HUES64 (cell line): Measurements from ENCODE around the gene CPPED1.

Source experiments
- H3K27ac ChIP-seq: 2 replicates; pipeline ENCODE4 v1.7.0; 2013; ENCODE audit warnings: low read depth, low read length, inconsistent platforms
- H3K27me3 ChIP-seq: 2 replicates; pipeline ENCODE4 v1.6.1; 2013; ENCODE audit warnings: mild to moderate bottlenecking, low read length; ENCODE audit not compliant: insufficient read depth
- H3K36me3 ChIP-seq: 2 replicates; pipeline ENCODE4 v1.6.1; 2013; ENCODE audit warnings: mild to moderate bottlenecking, low read length; ENCODE audit not compliant: insufficient read depth
- H3K4me1 ChIP-seq: 2 replicates; pipeline ENCODE4 v1.6.1; 2013; ENCODE audit warnings: mild to moderate bottlenecking, low read length, moderate library complexity; ENCODE audit not compliant: insufficient read depth
- H3K4me3 ChIP-seq: 2 replicates; pipeline ENCODE4 v1.5.1; 2013; ENCODE audit warnings: mild to moderate bottlenecking, low read length, moderate library complexity
- H3K9ac ChIP-seq: 2 replicates; pipeline ENCODE4 v1.6.1; 2013; ENCODE audit warnings: mild to moderate bottlenecking, low read depth, low read length
- H3K9me3 ChIP-seq: 2 replicates; pipeline ENCODE4 v1.6.1; 2013; ENCODE audit warnings: low read depth, low read length; ENCODE audit not compliant: insufficient read depth
- WGBS: fragments of 150-250, 120-280 bp; methylation state at CpG from one replicate; pipeline ENCODE4 v1.1.7; 2013; ENCODE audit warnings: missing lambda C conversion rate; 5-methylcytosine and 5-hydroxymethylcytosine counted together

The CPPED1 gene

GRCh38 chr16:12703935-12704334, 99.8 kb downstream of the CPPED1 start:
- no peaks in the 10 kb centered on the region for H3K4me1 ChIP-seq
- H3K9me3 ChIP-seq: no peaks in the 10 kb centered on the region
- H3K4me3 ChIP-seq: no peak overlapping the region
- no peaks in the 10 kb centered on the region for H3K36me3 ChIP-seq
- 93% methylated on average over 5 of the region's 5 CpGs for WGBS
- no peaks in the 10 kb centered on the region for H3K27me3 ChIP-seq
- no peak overlapping the region for H3K27ac ChIP-seq
- H3K9ac ChIP-seq: no peak overlapping the region

- Histone ChIP-seq H3K36me3 (no peaks in the 10 kb centered on the region), H3K27ac (no peak overlapping the region), H3K4me1 (no peaks in the 10 kb centered on the region), H3K9ac (no peak overlapping the region), H3K9me3 (no peaks in the 10 kb centered on the region), H3K27me3 (no peaks in the 10 kb centered on the region), H3K4me3 (no peak overlapping the region)
- WGBS: 94% methylated on average over 3 of the region's 3 CpGs
These were observed 103.5 kb downstream of the CPPED1 start for GRCh38 chr16:12700161-12700560.

GRCh38 chr16:12699161-12699560, 104.5 kb downstream of the CPPED1 start:
- Histone ChIP-seq H3K4me1 (no peaks in the 10 kb centered on the region), H3K36me3 (no peaks in the 10 kb centered on the region), H3K9me3 (no peaks in the 10 kb centered on the region), H3K27ac (no peak overlapping the region), H3K4me3 (no peak overlapping the region), H3K9ac (no peak overlapping the region), H3K27me3 (no peaks in the 10 kb centered on the region)
- 93% methylated on average over 6 of the region's 7 CpGs for WGBS

- H3K9ac ChIP-seq: no peak overlapping the region
- 78% methylated on average over 5 of the region's 5 CpGs for WGBS
- no peaks in the 10 kb centered on the region for H3K36me3 ChIP-seq
- no peaks in the 10 kb centered on the region for H3K9me3 ChIP-seq
- no peaks in the 10 kb centered on the region for H3K27me3 ChIP-seq
- H3K4me3 ChIP-seq: no peak overlapping the region
- no peaks in the 10 kb centered on the region for H3K4me1 ChIP-seq
- H3K27ac ChIP-seq: no peak overlapping the region
These were observed 106.2 kb downstream of the CPPED1 start for GRCh38 chr16:12697437-12697836.

GRCh38 chr16:12695454-12695853, 108.2 kb downstream of the CPPED1 start:
- no peak overlapping the region for H3K4me3 ChIP-seq
- H3K9me3 ChIP-seq: no peaks in the 10 kb centered on the region
- no peak overlapping the region for H3K27ac ChIP-seq
- no peaks in the 10 kb centered on the region for H3K36me3 ChIP-seq
- H3K27me3 ChIP-seq: no peaks in the 10 kb centered on the region
- H3K4me1 ChIP-seq: no peaks in the 10 kb centered on the region
- 96% methylated on average over 5 of the region's 5 CpGs for WGBS
- H3K9ac ChIP-seq: no peak overlapping the region

- no peaks in the 10 kb centered on the region for H3K27me3 ChIP-seq
- H3K36me3 ChIP-seq: no peaks in the 10 kb centered on the region
- 94% methylated on average over 5 of the region's 5 CpGs for WGBS
- no peaks in the 10 kb centered on the region for H3K4me1 ChIP-seq
- no peak overlapping the region for H3K27ac ChIP-seq
- H3K4me3 ChIP-seq: no peak overlapping the region
- H3K9me3 ChIP-seq: no peaks in the 10 kb centered on the region
- H3K9ac ChIP-seq: no peak overlapping the region
These were observed 113.7 kb downstream of the CPPED1 start for GRCh38 chr16:12690024-12690423.

- Histone ChIP-seq H3K27ac (no peak overlapping the region), H3K27me3 (no peaks in the 10 kb centered on the region), H3K4me3 (no peak overlapping the region), H3K9ac (no peak overlapping the region), H3K36me3 (no peaks in the 10 kb centered on the region), H3K9me3 (no peaks in the 10 kb centered on the region), H3K4me1 (no peaks in the 10 kb centered on the region)
- 94% methylated on average over 6 of the region's 6 CpGs for WGBS
These were observed 114.5 kb downstream of the CPPED1 start for GRCh38 chr16:12688951-12689850.

GRCh38 chr16:12685806-12686205, 117.9 kb downstream of the CPPED1 start:
- no peak overlapping the region for H3K4me3 ChIP-seq
- no peaks in the 10 kb centered on the region for H3K36me3 ChIP-seq
- H3K9me3 ChIP-seq: no peaks in the 10 kb centered on the region
- no peaks in the 10 kb centered on the region for H3K27me3 ChIP-seq
- no peak overlapping the region for H3K9ac ChIP-seq
- H3K4me1 ChIP-seq: peaks cover 2% of the 10 kb centered on the region; the same call in 1 of the 2 replicates
- no peak overlapping the region for H3K27ac ChIP-seq
- WGBS: 95% methylated on average over 5 of the region's 5 CpGs

- no peaks in the 10 kb centered on the region for H3K36me3 ChIP-seq
- no peak overlapping the region for H3K27ac ChIP-seq
- 93% methylated on average over 11 of the region's 11 CpGs for WGBS
- no peaks in the 10 kb centered on the region; the same call in 1 of the 2 replicates for H3K9me3 ChIP-seq
- H3K9ac ChIP-seq: no peak overlapping the region
- no peak overlapping the region for H3K4me3 ChIP-seq
- H3K27me3 ChIP-seq: no peaks in the 10 kb centered on the region
- peaks cover 21% of the 10 kb centered on the region for H3K4me1 ChIP-seq
These were observed 121.1 kb downstream of the CPPED1 start for GRCh38 chr16:12682432-12683165.

- 92% methylated on average over 7 of the region's 7 CpGs for WGBS
- Histone ChIP-seq H3K27ac (no peak overlapping the region), H3K36me3 (no peaks in the 10 kb centered on the region), H3K9ac (no peak overlapping the region), H3K4me1 (peaks cover 21% of the 10 kb centered on the region), H3K9me3 (no peaks in the 10 kb centered on the region; the same call in 1 of the 2 replicates), H3K4me3 (no peak overlapping the region), H3K27me3 (no peaks in the 10 kb centered on the region)
These were observed 122.0 kb downstream of the CPPED1 start for GRCh38 chr16:12681653-12682052.

- Histone ChIP-seq H3K4me1 (peaks cover 21% of the 10 kb centered on the region), H3K27ac (peak overlapping the region; percentile 83), H3K4me3 (no peak overlapping the region), H3K9ac (peak overlapping the region; percentile 10; the same call in 1 of the 2 replicates), H3K27me3 (no peaks in the 10 kb centered on the region), H3K9me3 (no peaks in the 10 kb centered on the region; the same call in 1 of the 2 replicates), H3K36me3 (no peaks in the 10 kb centered on the region)
- 61% methylated on average over 2 of the region's 2 CpGs for WGBS
These were observed 123.2 kb downstream of the CPPED1 start for GRCh38 chr16:12680531-12680930.
